Sciatic nerve (tissue), 1 donor: ENCODE measurements around the gene KLRF1. TPM values are rescaled to one million over a fixed set of nuclear protein-coding genes. Genes with fewer than 3 reads are reported as not detected.

Experiments used
- total RNA-seq: library from RNA; stranded (reverse); fragmentation: NEBNext Ultra II Directional; extraction: Animal tissue kit (Norgen Biotek cat#: 25700); gene quantifications from one replicate; pipeline ENCODE4 v1.2.1, GENCODE V29; 2021
- donor health status: DM: no; HTN: no; CAD: no.

KLRF1 gene
- total RNA-seq, 1 donor from 2014 or later = 1.8 TPM

Other genes starting within 250 kb of the KLRF1 start
- gene KLRB1, start 219.6 kb upstream of the KLRF1 start, total RNA-seq = 1.4 TPM
- gene CLEC2D, start 157.8 kb upstream of the KLRF1 start, total RNA-seq = 38.8 TPM
- 1.1 TPM for gene CLECL1, start 94.4 kb upstream of the KLRF1 start, total RNA-seq
- gene CD69, start 66.6 kb upstream of the KLRF1 start, total RNA-seq = 10.9 TPM
- 32.6 TPM for gene CLEC2B, start 41.9 kb downstream of the KLRF1 start, total RNA-seq
- gene KLRF2, start 54.0 kb downstream of the KLRF1 start, total RNA-seq = not detected
- gene CLEC2A, start 104.9 kb downstream of the KLRF1 start, total RNA-seq = not detected
- gene CLEC12A, start 143.9 kb downstream of the KLRF1 start, total RNA-seq = 2.0 TPM
- not detected for gene CLEC1B, start 171.6 kb downstream of the KLRF1 start, total RNA-seq
- gene CLEC12B, start 183.1 kb downstream of the KLRF1 start, total RNA-seq = not detected
- 2.3 TPM for gene CLEC9A, start 203.2 kb downstream of the KLRF1 start, total RNA-seq